Osteoblast (primary cell): ENCODE data around the gene ADAMTS5. TPM values are rescaled to one million over a fixed set of nuclear protein-coding genes. Genes with fewer than 3 reads are reported as not detected.

Experiments
- DNase-seq: peaks from one replicate; pipeline ENCODE4 v3.0.0; 2011; ENCODE audit warnings: low spot score, mixed read lengths; ENCODE audit not compliant: insufficient read length; ENCODE audit errors: missing footprints
- H2AFZ ChIP-seq: 2 replicates; pipeline ENCODE4 v1.6.0; 2011; ENCODE audit warnings: mild to moderate bottlenecking, low read length
- H3K27ac ChIP-seq: 2 replicates; pipeline ENCODE4 v1.5.1; 2011; ENCODE audit warnings: mild to moderate bottlenecking, low read depth, low read length, moderate library complexity
- H3K27me3 ChIP-seq: 2 replicates; pipeline ENCODE4 v1.6.0; 2012; ENCODE audit warnings: mild to moderate bottlenecking, control low read depth, inconsistent platforms, low read length, moderate library complexity; ENCODE audit not compliant: insufficient read depth
- H3K36me3 ChIP-seq: 2 replicates; pipeline ENCODE4 v1.5.1; 2011; ENCODE audit warnings: mild to moderate bottlenecking, low read length, control low read depth, moderate library complexity; ENCODE audit not compliant: insufficient read depth
- H3K4me1 ChIP-seq: 2 replicates; pipeline ENCODE4 v1.5.1; 2011; ENCODE audit warnings: mild to moderate bottlenecking, low read length, control low read depth, moderate library complexity; ENCODE audit not compliant: insufficient read depth
- H3K4me2 ChIP-seq: 2 replicates; pipeline ENCODE4 v1.6.0; 2011; ENCODE audit warnings: mild to moderate bottlenecking, low read length; ENCODE audit not compliant: insufficient read depth
- H3K4me3 ChIP-seq: fragments of 200-600 bp; sonication (generic); 3 replicates; pipeline ENCODE4 v1.5.1; 2012; ENCODE audit warnings: mild to moderate bottlenecking, low read length, inconsistent platforms; ENCODE audit not compliant: insufficient read depth
- H3K79me2 ChIP-seq: 2 replicates; pipeline ENCODE4 v1.6.0; 2012; ENCODE audit warnings: mild to moderate bottlenecking, low read length, control low read depth, inconsistent platforms; ENCODE audit not compliant: insufficient read depth
- H3K9me3 ChIP-seq: 2 replicates; pipeline ENCODE4 v1.5.1; 2011; ENCODE audit warnings: low read depth, low read length, control low read depth
- H4K20me1 ChIP-seq: 2 replicates; pipeline ENCODE4 v1.6.0; 2012; ENCODE audit warnings: mild to moderate bottlenecking, low read length, control low read depth; ENCODE audit not compliant: insufficient read depth
- total RNA-seq: library from RNA; depleted of rRNA; stranded (reverse); fragments of >200 nt; gene quantifications from 2 replicates; pipeline ENCODE4 v1.2.3, GENCODE V29; 2012
- TF ChIP-seq, protein P1 (sequence below): IDR thresholded peaks from 2 replicates; pipeline ENCODE4 v1.5.1; 2011; ENCODE audit warnings: mild to moderate bottlenecking, low read depth, low read length, moderate library complexity; ENCODE audit errors: extremely low read depth

Gene ADAMTS5
- total RNA-seq, 1 donor: 39.1 TPM

DNA sequence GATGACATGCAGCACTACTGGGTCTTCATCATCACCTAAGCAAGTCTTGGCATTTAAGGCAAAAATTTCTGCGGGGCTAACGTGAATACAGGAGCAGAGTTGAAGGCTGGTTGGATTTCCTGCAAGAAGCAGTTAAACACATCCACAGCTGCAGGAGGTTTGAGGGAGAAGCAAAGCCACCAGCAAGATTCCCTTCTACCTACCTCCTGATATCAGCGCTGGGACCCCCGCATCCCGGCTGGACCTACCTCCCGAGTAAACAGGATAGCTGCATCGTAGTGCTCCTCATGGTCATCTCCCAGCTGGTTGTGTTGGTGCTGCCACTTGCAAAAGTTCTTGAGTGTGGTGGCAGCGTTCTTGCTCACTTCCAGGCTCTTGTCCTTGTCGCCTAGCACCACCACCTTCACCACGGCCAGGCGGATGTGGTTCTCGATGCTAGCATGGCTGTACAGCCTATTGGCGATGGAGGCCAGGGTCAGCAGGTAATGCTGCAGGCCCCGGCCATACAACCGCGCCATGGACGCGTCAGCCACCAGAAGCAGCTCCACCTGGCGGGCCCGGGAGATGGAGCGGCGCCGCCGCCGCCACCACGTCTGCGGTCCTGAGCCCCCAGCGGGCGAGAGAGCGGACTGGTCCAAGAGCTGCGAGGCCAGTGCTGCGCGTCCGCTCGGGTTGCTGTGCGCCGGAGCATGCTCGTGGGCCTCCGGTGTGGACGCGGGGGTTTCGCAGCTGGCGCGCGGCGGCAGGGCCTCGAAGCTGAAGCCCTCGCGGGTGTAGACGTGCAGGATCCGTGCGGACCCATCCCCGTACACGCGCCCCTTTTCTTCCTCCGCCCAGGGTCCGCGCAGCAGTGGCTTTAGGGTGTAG is 1.6 kb downstream of the ADAMTS5 start:
- H3K36me3 ChIP-seq: peaks cover 4% of the 10 kb centered on the region
- H3K79me2 ChIP-seq: peaks cover 26% of the 10 kb centered on the region
- peak overlapping the region; percentile 86 for H3K27ac ChIP-seq
- DNase-seq: peak; percentile 60
- H3K9me3 ChIP-seq: no peaks in the 10 kb centered on the region
- no peaks in the 10 kb centered on the region for H4K20me1 ChIP-seq
- peak overlapping the region; percentile 84 for H3K4me2 ChIP-seq
- H3K4me1 ChIP-seq: peaks cover 37% of the 10 kb centered on the region
- H3K27me3 ChIP-seq: no peaks in the 10 kb centered on the region
- peak overlapping the region; percentile 82 for H3K4me3 ChIP-seq
- TF ChIP-seq, protein P1, sequence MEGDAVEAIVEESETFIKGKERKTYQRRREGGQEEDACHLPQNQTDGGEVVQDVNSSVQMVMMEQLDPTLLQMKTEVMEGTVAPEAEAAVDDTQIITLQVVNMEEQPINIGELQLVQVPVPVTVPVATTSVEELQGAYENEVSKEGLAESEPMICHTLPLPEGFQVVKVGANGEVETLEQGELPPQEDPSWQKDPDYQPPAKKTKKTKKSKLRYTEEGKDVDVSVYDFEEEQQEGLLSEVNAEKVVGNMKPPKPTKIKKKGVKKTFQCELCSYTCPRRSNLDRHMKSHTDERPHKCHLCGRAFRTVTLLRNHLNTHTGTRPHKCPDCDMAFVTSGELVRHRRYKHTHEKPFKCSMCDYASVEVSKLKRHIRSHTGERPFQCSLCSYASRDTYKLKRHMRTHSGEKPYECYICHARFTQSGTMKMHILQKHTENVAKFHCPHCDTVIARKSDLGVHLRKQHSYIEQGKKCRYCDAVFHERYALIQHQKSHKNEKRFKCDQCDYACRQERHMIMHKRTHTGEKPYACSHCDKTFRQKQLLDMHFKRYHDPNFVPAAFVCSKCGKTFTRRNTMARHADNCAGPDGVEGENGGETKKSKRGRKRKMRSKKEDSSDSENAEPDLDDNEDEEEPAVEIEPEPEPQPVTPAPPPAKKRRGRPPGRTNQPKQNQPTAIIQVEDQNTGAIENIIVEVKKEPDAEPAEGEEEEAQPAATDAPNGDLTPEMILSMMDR: peak; percentile 27
- H2AFZ ChIP-seq: peak overlapping the region; percentile 71

DNA sequence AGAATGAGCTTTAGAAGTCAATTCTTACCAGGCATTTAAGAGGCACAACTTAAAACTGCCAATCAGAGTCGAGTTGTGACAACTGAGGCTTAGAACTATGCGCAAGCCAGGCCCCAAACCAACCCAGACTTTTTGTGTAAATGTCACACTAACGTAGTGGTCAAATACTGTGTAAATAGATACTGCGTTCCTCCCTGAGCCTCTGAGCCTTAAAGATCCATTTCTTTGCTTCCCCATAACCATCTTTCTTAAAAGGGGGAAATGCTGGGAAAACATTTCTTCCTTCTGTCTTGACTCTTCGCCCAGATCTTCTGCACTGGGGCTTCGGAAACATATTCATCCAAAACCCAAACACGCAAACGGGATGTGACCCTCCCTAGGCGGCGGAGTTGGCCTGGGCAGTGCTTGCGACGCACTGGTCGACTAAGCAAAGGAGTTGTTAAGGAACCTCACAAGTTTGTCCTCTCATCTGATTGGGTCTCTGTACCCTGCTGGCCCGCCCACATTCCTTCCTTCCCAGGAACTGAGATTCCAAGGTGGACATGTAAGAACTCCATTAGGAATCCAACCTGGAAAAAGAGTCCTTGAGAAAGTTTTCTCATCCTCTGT is 2.6 kb downstream of the ADAMTS5 start:
- Histone ChIP-seq H3K4me3 (peak overlapping the region; percentile 82), H3K79me2 (peaks cover 28% of the 10 kb centered on the region), H3K4me1 (peaks cover 34% of the 10 kb centered on the region), H4K20me1 (no peaks in the 10 kb centered on the region), H3K4me2 (peak overlapping the region; percentile 84), H3K36me3 (peaks cover 4% of the 10 kb centered on the region), H3K9me3 (no peaks in the 10 kb centered on the region), H3K27me3 (no peaks in the 10 kb centered on the region), H2AFZ (peak overlapping the region; percentile 53), H3K27ac (peak overlapping the region; percentile 86)
- DNase-seq: peak; percentile 91
- TF ChIP-seq, protein P1: no peak

DNA sequence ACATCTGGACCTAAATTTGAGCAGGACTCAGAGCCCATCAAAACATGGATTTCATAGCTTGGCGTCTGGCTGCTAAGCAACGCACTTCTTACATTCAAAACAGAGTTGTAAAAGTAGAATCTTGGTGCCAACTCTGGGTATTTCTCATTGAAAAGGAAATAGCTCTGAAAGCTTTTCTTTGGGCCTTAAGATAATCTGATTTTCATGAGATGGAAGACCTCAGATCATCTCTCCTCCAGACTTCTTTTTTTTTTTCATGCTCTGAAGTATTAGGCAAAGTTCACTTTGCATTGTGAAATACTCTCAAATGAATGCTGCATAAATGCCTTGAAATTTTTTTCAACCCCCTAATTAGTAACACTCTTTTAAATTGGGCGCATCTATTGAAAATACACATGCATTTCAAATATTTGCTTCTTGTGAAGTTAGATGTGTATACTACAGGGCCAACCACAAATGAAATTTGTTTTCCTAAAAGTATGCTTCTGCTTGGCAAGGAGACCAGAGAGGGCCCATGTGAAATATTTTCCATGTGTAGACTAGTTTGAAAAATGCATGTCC is 4.2 kb downstream of the ADAMTS5 start:
- Histone ChIP-seq H3K36me3 (peaks cover 4% of the 10 kb centered on the region), H4K20me1 (no peaks in the 10 kb centered on the region), H3K27ac (peak overlapping the region; percentile 86), H2AFZ (no peak overlapping the region), H3K27me3 (no peaks in the 10 kb centered on the region), H3K79me2 (peaks cover 31% of the 10 kb centered on the region), H3K4me1 (peaks cover 34% of the 10 kb centered on the region), H3K4me3 (peak overlapping the region; percentile 33), H3K4me2 (peak overlapping the region; percentile 84), H3K9me3 (no peaks in the 10 kb centered on the region)
- TF ChIP-seq, protein P1: no peak
- no peak for DNase-seq

DNA sequence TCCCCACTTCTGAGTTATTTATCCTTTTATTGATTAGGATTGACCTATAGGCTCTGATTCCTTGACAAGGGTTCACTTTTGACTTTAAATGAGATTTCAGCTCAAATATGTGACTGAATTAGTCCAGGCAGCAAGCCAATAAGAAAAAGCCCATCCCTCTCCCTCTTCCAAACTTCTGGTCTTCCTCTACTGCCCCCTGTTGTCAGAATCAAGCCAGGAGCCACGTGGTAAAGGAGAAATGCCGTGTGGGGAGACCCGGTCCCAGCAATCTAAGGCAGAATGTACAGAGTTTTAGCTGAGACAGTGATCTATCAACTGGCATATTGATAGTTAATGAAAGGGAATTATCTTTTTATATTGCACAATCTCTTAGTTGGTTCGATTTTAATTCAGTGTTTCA is 5.2 kb downstream of the ADAMTS5 start:
- H3K79me2 ChIP-seq: peaks cover 31% of the 10 kb centered on the region
- H3K27me3 ChIP-seq: no peaks in the 10 kb centered on the region
- no peak for DNase-seq
- H3K4me1 ChIP-seq: peaks cover 34% of the 10 kb centered on the region
- no peaks in the 10 kb centered on the region for H4K20me1 ChIP-seq
- H3K4me2 ChIP-seq: no peak overlapping the region
- TF ChIP-seq, protein P1: peak; percentile 43
- H3K9me3 ChIP-seq: no peaks in the 10 kb centered on the region
- H2AFZ ChIP-seq: no peak overlapping the region
- H3K27ac ChIP-seq: no peak overlapping the region
- peaks cover 4% of the 10 kb centered on the region for H3K36me3 ChIP-seq
- no peak overlapping the region for H3K4me3 ChIP-seq
